ENCODE results near the gene CHCHD6. TPM values are rescaled to one million over a fixed set of nuclear protein-coding genes. Genes with fewer than 3 reads are reported as not detected.

Gene CHCHD6
- total RNA-seq, 4 donors from 2014 or later, result 30.3 to 46.5 (median 33.6) TPM

- no peak overlapping the region for H3K4me3 ChIP-seq
- peaks cover 0 to 36% (median 0%) of the 10 kb centered on the region in 3 donors for H3K36me3 ChIP-seq
- H3K27ac ChIP-seq, result no peak overlapping the region
- no peaks in the 10 kb centered on the region for H3K27me3 ChIP-seq
- H3K9me3 ChIP-seq, result peaks cover 0 to 15% (median 0%) of the 10 kb centered on the region in 4 donors
- peaks cover 0 to 24% (median 3%) of the 10 kb centered on the region in 4 donors for H3K4me1 ChIP-seq
- DNase-seq (ENCODE audit: low spot score in 2 of 2), result no peak
- TF ChIP-seq POLR2A (IDR thresholded peaks at IDR 0.05), result no peak
- TF ChIP-seq CTCF (IDR thresholded peaks at IDR 0.05), result no peak
- TF ChIP-seq EP300 (IDR thresholded peaks at IDR 0.05), result no peak
- 92 to 94% methylated on average over 5 of the region's 5 CpGs for WGBS, 2 donors
Observed at GRCh38 chr3:126743781-126744180, 39.7 kb downstream of the CHCHD6 start.

- Histone ChIP-seq H3K4me1 (peaks cover 0 to 32% (median 3%) of the 10 kb centered on the region in 4 donors), H3K27me3 (no peaks in the 10 kb centered on the region), H3K27ac (peak overlapping the region in 1 of 4 donors; percentile 4), H3K9me3 (no peaks in the 10 kb centered on the region), H3K36me3 (peaks cover 0 to 16% (median 0%) of the 10 kb centered on the region in 3 donors), H3K4me3 (no peak overlapping the region)
- no peak for DNase-seq (ENCODE audit: low spot score in 2 of 2)
- TF ChIP-seq EP300 (IDR thresholded peaks at IDR 0.05) (no peak), POLR2A (IDR thresholded peaks at IDR 0.05) (no peak), CTCF (IDR thresholded peaks at IDR 0.05) (no peak)
- WGBS, 2 donors, result 85 to 94% methylated on average over 6 of the region's 6 CpGs
Observed at GRCh38 chr3:126745760-126746394, 41.8 kb downstream of the CHCHD6 start.

GRCh38 chr3:126746395-126747177, 42.5 kb downstream of the CHCHD6 start:
- DNase-seq (ENCODE audit: low spot score in 2 of 2), result peak in 1 of 2 donors; percentile 38
- H3K27ac ChIP-seq, result peak overlapping the region in 1 of 4 donors; percentile 46
- peaks cover 0 to 32% (median 3%) of the 10 kb centered on the region in 4 donors for H3K4me1 ChIP-seq
- H3K9me3 ChIP-seq, result no peaks in the 10 kb centered on the region
- TF ChIP-seq CTCF (IDR thresholded peaks at IDR 0.05) (peak in 4 of 5 experiments; percentile 11 to 51 (median 26)), EP300 (IDR thresholded peaks at IDR 0.05) (no peak), POLR2A (IDR thresholded peaks at IDR 0.05) (no peak)
- H3K27me3 ChIP-seq, result no peaks in the 10 kb centered on the region
- H3K36me3 ChIP-seq, result peaks cover 0 to 9% (median 0%) of the 10 kb centered on the region in 3 donors
- 49 to 50% methylated on average over 17 to 18 of the region's 18 CpGs for WGBS, 2 donors
- no peak overlapping the region for H3K4me3 ChIP-seq

- no peak for DNase-seq (ENCODE audit: low spot score in 2 of 2)
- Histone ChIP-seq H3K4me3 (no peak overlapping the region), H3K36me3 (no peaks in the 10 kb centered on the region), H3K27me3 (no peaks in the 10 kb centered on the region), H3K4me1 (peaks cover 0 to 44% (median 3%) of the 10 kb centered on the region in 4 donors), H3K27ac (no peak overlapping the region), H3K9me3 (no peaks in the 10 kb centered on the region)
- 85 to 86% methylated on average over 6 of the region's 6 CpGs for WGBS, 2 donors
- TF ChIP-seq CTCF (IDR thresholded peaks at IDR 0.05) (no peak), POLR2A (IDR thresholded peaks at IDR 0.05) (no peak), EP300 (IDR thresholded peaks at IDR 0.05) (no peak)
Observed at GRCh38 chr3:126747768-126748167, 43.7 kb downstream of the CHCHD6 start.
